H9 (cell line): ENCODE results near the gene HPS4. TPM values are rescaled to one million over a fixed set of nuclear protein-coding genes. Genes with fewer than 3 reads are reported as not detected.

Experiments
- DNase-seq: peaks from one replicate; pipeline ENCODE4 v3.0.0-alpha.2; 2017
- H2AFZ ChIP-seq: one replicate; pipeline ENCODE4 v1.6.1; 2013; ENCODE audit warnings: mild to moderate bottlenecking, low read length, control low read depth, moderate library complexity
- H2AK5ac ChIP-seq: 2 replicates; pipeline ENCODE4 v1.6.1; 2013; ENCODE audit warnings: low read length, control low read depth, mixed read lengths; ENCODE audit not compliant: insufficient read length
- H2BK120ac ChIP-seq: one replicate; pipeline ENCODE4 v1.6.1; 2013; ENCODE audit warnings: low read depth, mild to moderate bottlenecking, low read length, control low read depth, inconsistent platforms; ENCODE audit not compliant: poor library complexity, severe bottlenecking
- H2BK12ac ChIP-seq: 2 replicates; pipeline ENCODE4 v1.6.1; 2013; ENCODE audit warnings: low read length, control low read depth, mixed read lengths, low read depth; ENCODE audit not compliant: insufficient read length
- H2BK15ac ChIP-seq: 2 replicates; pipeline ENCODE4 v1.6.1; 2013; ENCODE audit warnings: low read depth, low read length, control low read depth
- H2BK20ac ChIP-seq: one replicate; pipeline ENCODE4 v1.6.1; 2013; ENCODE audit warnings: low read depth, mild to moderate bottlenecking, low read length, control low read depth, inconsistent platforms; ENCODE audit not compliant: poor library complexity, severe bottlenecking
- H2BK5ac ChIP-seq: 2 replicates; pipeline ENCODE4 v1.6.1; 2013; ENCODE audit warnings: low read length, control low read depth, mixed read lengths; ENCODE audit not compliant: insufficient read length
- H3K14ac ChIP-seq: 2 replicates; pipeline ENCODE4 v1.6.1; 2013; ENCODE audit warnings: low read length, control low read depth; ENCODE audit not compliant: insufficient read depth
- H3K18ac ChIP-seq: 2 replicates; pipeline ENCODE4 v1.6.1; 2013; ENCODE audit warnings: low read depth, mild to moderate bottlenecking, mixed read lengths, low read length, control low read depth; ENCODE audit not compliant: insufficient read length
- H3K23ac ChIP-seq: 2 replicates; pipeline ENCODE4 v1.6.1; 2013; ENCODE audit warnings: low read length, control low read depth, mixed read lengths, low read depth; ENCODE audit not compliant: insufficient read length
- H3K23me2 ChIP-seq: 2 replicates; pipeline ENCODE4 v1.6.1; 2013; ENCODE audit warnings: low read depth, mild to moderate bottlenecking, mixed read lengths, low read length, control low read depth; ENCODE audit not compliant: insufficient read length, poor library complexity, severe bottlenecking
- H3K27ac ChIP-seq: 2 replicates; pipeline ENCODE4 v1.5.1; 2013; ENCODE audit warnings: low read length, control low read depth, mixed read lengths, low read depth; ENCODE audit not compliant: insufficient read length
- H3K27me3 ChIP-seq: 2 replicates; pipeline ENCODE4 v1.6.1; 2013; ENCODE audit warnings: low read length, control low read depth, inconsistent platforms; ENCODE audit not compliant: insufficient read depth
- H3K4ac ChIP-seq: 2 replicates; pipeline ENCODE4 v1.6.1; 2013; ENCODE audit warnings: low read depth, mild to moderate bottlenecking, control low read depth, inconsistent platforms, low read length, moderate library complexity
- H3K4me1 ChIP-seq: 2 replicates; pipeline ENCODE4 v1.6.1; 2013; ENCODE audit warnings: low read length, control low read depth, inconsistent platforms; ENCODE audit not compliant: insufficient read depth
- H3K4me2 ChIP-seq: 2 replicates; pipeline ENCODE4 v1.6.1; 2013; ENCODE audit warnings: low read length, control low read depth, mixed read lengths; ENCODE audit not compliant: insufficient read length, insufficient read depth
- H3K56ac ChIP-seq: 2 replicates; pipeline ENCODE4 v1.6.1; 2013; ENCODE audit warnings: low read depth, mild to moderate bottlenecking, mixed read lengths, low read length, control low read depth; ENCODE audit not compliant: insufficient read length
- H3K79me1 ChIP-seq: 2 replicates; pipeline ENCODE4 v1.6.1; 2013; ENCODE audit warnings: low read depth, mild to moderate bottlenecking, moderate library complexity, low read length, control low read depth, inconsistent platforms; ENCODE audit not compliant: insufficient read depth, poor library complexity, severe bottlenecking
- H3K79me2 ChIP-seq: 2 replicates; pipeline ENCODE4 v1.6.1; 2013; ENCODE audit warnings: low read length, control low read depth, inconsistent platforms; ENCODE audit not compliant: insufficient read depth
- H3K9ac ChIP-seq: 2 replicates; pipeline ENCODE4 v1.6.1; 2013; ENCODE audit warnings: low read length, control low read depth, mixed read lengths; ENCODE audit not compliant: insufficient read length; ENCODE audit errors: extremely low read depth
- H3K9me3 ChIP-seq: one replicate; pipeline ENCODE4 v1.6.1; 2013; ENCODE audit warnings: low read depth, low read length, inconsistent platforms; ENCODE audit not compliant: control insufficient read depth
- H3T11ph ChIP-seq: one replicate; pipeline ENCODE4 v1.6.1; 2013; ENCODE audit warnings: mild to moderate bottlenecking, low read length, control low read depth, inconsistent platforms
- H4K20me1 ChIP-seq: one replicate; pipeline ENCODE4 v1.6.1; 2013; ENCODE audit not compliant: control insufficient read depth, insufficient read length, insufficient read depth
- H4K5ac ChIP-seq: 2 replicates; pipeline ENCODE4 v1.6.1; 2013; ENCODE audit warnings: low read depth, mild to moderate bottlenecking, mixed read lengths, low read length, control low read depth; ENCODE audit not compliant: insufficient read length
- H4K8ac ChIP-seq: replicated peaks from 2 replicates; pipeline ENCODE4 v1.6.1; 2013; ENCODE audit warnings: low read length, control low read depth, mixed read lengths, low read depth; ENCODE audit not compliant: insufficient read length
- H4K91ac ChIP-seq: 2 replicates; pipeline ENCODE4 v1.6.1; 2013; ENCODE audit warnings: low read depth, mild to moderate bottlenecking, moderate library complexity, mixed read lengths, low read length, control low read depth; ENCODE audit not compliant: insufficient read length
- H3K27ac Mint-ChIP-seq, 3 experiments: 2 replicates in 2 of 3; 3 replicates in 1 of 3; pipeline ENCODE4 v1.8.0; 2020 to 2021; ENCODE audit warnings: mixed read lengths in 3 of 3, mild to moderate bottlenecking in 1 of 3, moderate library complexity in 1 of 3
- H3K27me3 Mint-ChIP-seq: 2 replicates; pipeline ENCODE4 v1.8.0; 2021; ENCODE audit warnings: low read depth, mild to moderate bottlenecking, moderate library complexity, mixed read lengths
- H3K36me3 Mint-ChIP-seq, 3 experiments: 2 replicates in 2 of 3; 3 replicates in 1 of 3; pipeline ENCODE4 v1.8.0; 2020 to 2021; ENCODE audit warnings: low read depth in 3 of 3, mixed read lengths in 3 of 3; ENCODE audit not compliant: insufficient read depth in 1 of 3
- H3K4me1 Mint-ChIP-seq, 2 experiments: 2 replicates each; pipeline ENCODE4 v1.8.0; 2020; ENCODE audit warnings: mixed read lengths in 2 of 2
- H3K4me3 Mint-ChIP-seq, 2 experiments: 2 replicates in 1 of 2; 3 replicates in 1 of 2; pipeline ENCODE4 v1.8.0; 2020 to 2021; ENCODE audit warnings: mild to moderate bottlenecking in 2 of 2, mixed read lengths in 2 of 2, moderate library complexity in 1 of 2
- H3K9me3 Mint-ChIP-seq, 2 experiments: 2 replicates in 1 of 2; 3 replicates in 1 of 2; pipeline ENCODE4 v1.8.0; 2020; ENCODE audit warnings: mild to moderate bottlenecking in 2 of 2, mixed read lengths in 2 of 2, moderate library complexity in 1 of 2
- CTCF ChIP-seq: fragments of 200-600 bp; sonication (generic); conservative IDR thresholded peaks from 3 replicates; pipeline ENCODE4 v1.8.0; 2021; ENCODE audit warnings: antibody characterized with exemption, mild to moderate bottlenecking
- WGBS: extraction: QIAGEN DNeasy Blood & Tissue Kit; methylation state at CpG from one replicate; pipeline ENCODE4 v1.1.7; 2013; ENCODE audit warnings: missing lambda C conversion rate, low lambda C conversion rate, mixed read lengths; ENCODE audit not compliant: insufficient read length; ENCODE audit errors: extremely low coverage; 5-methylcytosine and 5-hydroxymethylcytosine counted together
- total RNA-seq: library from RNA; stranded (reverse); gene quantifications from 2 replicates; pipeline ENCODE4 v1.2.1, GENCODE V29; 2021

Gene HPS4
- total RNA-seq, 1 experiment from 2014 or later, result 26.2 TPM

GRCh38 chr22:26410386-26410785 lies 73.2 kb downstream of the HPS4 start:
- H4K20me1 ChIP-seq, result no peaks in the 10 kb centered on the region
- peaks cover under 1 to 2% of the 10 kb centered on the region in 2 experiments; a peak in 3 of 4 replicates for H3K4me1 Mint-ChIP-seq
- no peak overlapping the region for H2BK5ac ChIP-seq
- H2BK15ac ChIP-seq, result no peak overlapping the region
- TF ChIP-seq CTCF, result no peak
- H3K9me3 ChIP-seq, result no peaks in the 10 kb centered on the region
- H4K8ac ChIP-seq, result no peak overlapping the region
- no peak overlapping the region for H3K4ac ChIP-seq
- H3K23me2 ChIP-seq, result no peaks in the 10 kb centered on the region
- no peak overlapping the region for H2BK12ac ChIP-seq
- no peak overlapping the region for H3K4me2 ChIP-seq
- H3K27ac ChIP-seq, result no peak overlapping the region
- no peak overlapping the region for H4K91ac ChIP-seq
- no peaks in the 10 kb centered on the region for H3K79me1 ChIP-seq
- H2BK20ac ChIP-seq, result no peak overlapping the region
- H3K27me3 ChIP-seq, result no peaks in the 10 kb centered on the region; the same call in 1 of the 2 replicates
- no peak overlapping the region for H3K4me3 Mint-ChIP-seq
- no CpG with 5 or more reads among the region's 5 CpGs for WGBS
- H3K9me3 Mint-ChIP-seq, result no peaks in the 10 kb centered on the region
- no peaks in the 10 kb centered on the region for H3K4me1 ChIP-seq
- H3K14ac ChIP-seq, result no peak overlapping the region
- peaks cover 3% of the 10 kb centered on the region for H3K27me3 Mint-ChIP-seq
- no peak overlapping the region for H2BK120ac ChIP-seq
- H2AFZ ChIP-seq, result no peak overlapping the region
- H3K79me2 ChIP-seq, result no peaks in the 10 kb centered on the region
- H4K5ac ChIP-seq, result no peak overlapping the region
- H3T11ph ChIP-seq, result no peak overlapping the region
- H3K36me3 Mint-ChIP-seq, result no peaks in the 10 kb centered on the region
- H3K18ac ChIP-seq, result no peak overlapping the region
- H3K9ac ChIP-seq, result no peak overlapping the region
- DNase-seq, result no peak
- no peak overlapping the region for H2AK5ac ChIP-seq
- no peak overlapping the region for H3K27ac Mint-ChIP-seq
- no peak overlapping the region for H3K23ac ChIP-seq
- H3K56ac ChIP-seq, result no peak overlapping the region
